GM12892 (cell line): ENCODE data around the gene NPIPB8.
"Not testable (repeated sequence)": the region's sequence is repeated elsewhere in the genome, so short reads cannot be mapped to it uniquely, and the experiment has no call there.

Source experiments
- POLR2A ChIP-seq: IDR thresholded peaks from 2 replicates; pipeline ENCODE4 v1.6.1; 2011; ENCODE audit warnings: low read depth, low read length, control low read depth
- POLR2AphosphoS5 ChIP-seq: IDR thresholded peaks from 2 replicates; pipeline ENCODE4 v1.6.1; 2011; ENCODE audit warnings: low read depth, low read length, control low read depth
- TAF1 ChIP-seq: IDR thresholded peaks from 2 replicates; pipeline ENCODE4 v1.6.1; 2011; ENCODE audit warnings: low read depth, mild to moderate bottlenecking, control low read depth, low read length, borderline replicate concordance

DNA sequence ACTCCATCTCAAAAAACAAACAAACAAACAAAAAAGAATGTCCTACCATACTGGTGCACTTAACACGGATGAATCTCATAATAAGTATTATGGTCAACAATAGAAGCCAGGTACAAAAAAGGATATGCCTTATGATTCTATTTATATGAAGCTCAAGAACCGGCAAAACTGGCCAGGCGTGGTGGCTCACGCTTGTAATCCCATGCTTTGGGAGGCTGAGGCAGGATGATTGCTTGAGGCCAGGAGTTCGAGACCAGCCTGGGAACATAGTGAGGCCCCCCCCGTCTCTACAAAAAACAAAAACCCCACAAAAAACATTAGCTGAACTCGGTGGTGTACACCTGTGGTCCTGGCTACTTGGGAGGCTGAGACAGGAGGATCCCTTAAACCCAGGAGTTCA, 66.4 kb downstream of the NPIPB8 start:
- TF ChIP-seq POLR2A, POLR2AphosphoS5, TAF1: not testable (repeated sequence)
